ENCODE results near the gene CD209.
"Not testable (repeated sequence)": the region's sequence is repeated elsewhere in the genome, so short reads cannot be mapped to it uniquely, and the experiment has no call there.

The CD209 gene

GRCh38 chr19:7767487-7767886, 20.2 kb upstream of the CD209 start:
- no peak for DNase-seq

- no peak for DNase-seq
Observed at GRCh38 chr19:7766535-7766934, 19.2 kb upstream of the CD209 start.

GRCh38 chr19:7765043-7765442, 17.7 kb upstream of the CD209 start:
- not testable (repeated sequence) for DNase-seq

- DNase-seq, result not testable (repeated sequence)
Observed at GRCh38 chr19:7764157-7764556, 16.8 kb upstream of the CD209 start.

GRCh38 chr19:7763696-7764095, 16.4 kb upstream of the CD209 start:
- DNase-seq, result no peak

GRCh38 chr19:7762719-7763293, 15.5 kb upstream of the CD209 start, which contains the start of gene CLEC4M:
Gene CLEC4M, plus strand, starts transcription at chr19:7763243. Its CDS starts 24 bp downstream, at chr19:7763267.
- DNase-seq, result no peak

GRCh38 chr19:7759156-7759555, 11.8 kb upstream of the CD209 start:
- no peak for DNase-seq

- no peak for DNase-seq
Observed at GRCh38 chr19:7757358-7757757, 10.0 kb upstream of the CD209 start.

- no peak for DNase-seq
Observed at GRCh38 chr19:7756258-7756657, 8.9 kb upstream of the CD209 start.

- DNase-seq, result no peak
Observed at GRCh38 chr19:7751157-7751783, 3.9 kb upstream of the CD209 start.

GRCh38 chr19:7748756-7749155, 1.4 kb upstream of the CD209 start:
- peak in 1 of 2 experiments; percentile 6 for DNase-seq

- no peak for DNase-seq
Observed at GRCh38 chr19:7748171-7748570, 837 bp upstream of the CD209 start.

GRCh38 chr19:7746306-7746705, 1.0 kb downstream of the CD209 start:
- not testable (repeated sequence) for DNase-seq

GRCh38 chr19:7744871-7745650, 2.3 kb downstream of the CD209 start:
- no peak for DNase-seq

GRCh38 chr19:7744199-7744786, 3.0 kb downstream of the CD209 start:
- DNase-seq, result no peak

- DNase-seq, result no peak
Observed at GRCh38 chr19:7743425-7743841, 3.9 kb downstream of the CD209 start.

- DNase-seq, result no peak
Observed at GRCh38 chr19:7742991-7743390, 4.3 kb downstream of the CD209 start.

- no peak for DNase-seq
Observed at GRCh38 chr19:7742575-7742974, 4.8 kb downstream of the CD209 start.

GRCh38 chr19:7740682-7741054, 6.7 kb downstream of the CD209 start:
- no peak for DNase-seq

GRCh38 chr19:7739801-7740681, 7.3 kb downstream of the CD209 start:
- no peak for DNase-seq

- DNase-seq, result no peak
Observed at GRCh38 chr19:7739211-7739755, 8.1 kb downstream of the CD209 start.

GRCh38 chr19:7738023-7738422, 9.3 kb downstream of the CD209 start:
- no peak for DNase-seq
